GM18511 (cell line): ENCODE data around the gene IFITM1.

ENCODE experiments used
- ATAC-seq: cut with Tn5 transposase; IDR thresholded peaks from one replicate; pipeline ENCODE4 v1.9.1; 2021; ENCODE audit warnings: mild to moderate bottlenecking, moderate library complexity; ENCODE audit not compliant: unreplicated experiment

IFITM1 gene

DNA sequence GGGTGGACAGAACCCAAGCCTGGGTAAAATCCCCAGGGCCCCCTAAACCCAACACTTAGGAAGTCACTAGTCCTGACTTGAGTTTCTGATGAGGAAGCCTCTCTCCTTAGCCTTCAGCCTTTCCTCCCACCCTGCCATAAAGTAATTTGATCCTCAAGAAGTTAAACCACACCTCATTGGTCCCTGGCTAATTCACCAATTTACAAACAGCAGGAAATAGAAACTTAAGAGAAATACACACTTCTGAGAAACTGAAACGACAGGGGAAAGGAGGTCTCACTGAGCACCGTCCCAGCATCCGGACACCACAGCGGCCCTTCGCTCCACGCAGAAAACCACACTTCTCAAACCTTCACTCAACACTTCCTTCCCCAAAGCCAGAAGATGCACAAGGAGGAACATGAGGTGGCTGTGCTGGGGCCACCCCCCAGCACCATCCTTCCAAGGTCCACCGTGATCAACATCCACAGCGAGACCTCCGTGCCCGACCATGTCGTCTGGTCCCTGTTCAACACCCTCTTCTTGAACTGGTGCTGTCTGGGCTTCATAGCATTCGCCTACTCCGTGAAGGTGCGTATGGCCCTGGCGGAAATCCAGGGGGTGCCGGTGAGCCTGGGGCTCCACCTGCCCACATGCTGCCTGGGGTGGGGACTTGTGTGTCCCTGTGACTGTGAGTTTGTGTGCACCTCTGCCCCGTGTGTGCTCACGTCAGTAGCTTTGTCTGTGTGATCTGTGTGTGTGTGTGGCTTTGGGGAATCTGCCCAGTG is at the start of gene IFITM1:
IFITM1 (plus strand) TSS at position 254 of the 767 bp plus-strand sequence; CDS start at position 385, 131 bp downstream.
- ATAC-seq, result peak; percentile 40

DNA sequence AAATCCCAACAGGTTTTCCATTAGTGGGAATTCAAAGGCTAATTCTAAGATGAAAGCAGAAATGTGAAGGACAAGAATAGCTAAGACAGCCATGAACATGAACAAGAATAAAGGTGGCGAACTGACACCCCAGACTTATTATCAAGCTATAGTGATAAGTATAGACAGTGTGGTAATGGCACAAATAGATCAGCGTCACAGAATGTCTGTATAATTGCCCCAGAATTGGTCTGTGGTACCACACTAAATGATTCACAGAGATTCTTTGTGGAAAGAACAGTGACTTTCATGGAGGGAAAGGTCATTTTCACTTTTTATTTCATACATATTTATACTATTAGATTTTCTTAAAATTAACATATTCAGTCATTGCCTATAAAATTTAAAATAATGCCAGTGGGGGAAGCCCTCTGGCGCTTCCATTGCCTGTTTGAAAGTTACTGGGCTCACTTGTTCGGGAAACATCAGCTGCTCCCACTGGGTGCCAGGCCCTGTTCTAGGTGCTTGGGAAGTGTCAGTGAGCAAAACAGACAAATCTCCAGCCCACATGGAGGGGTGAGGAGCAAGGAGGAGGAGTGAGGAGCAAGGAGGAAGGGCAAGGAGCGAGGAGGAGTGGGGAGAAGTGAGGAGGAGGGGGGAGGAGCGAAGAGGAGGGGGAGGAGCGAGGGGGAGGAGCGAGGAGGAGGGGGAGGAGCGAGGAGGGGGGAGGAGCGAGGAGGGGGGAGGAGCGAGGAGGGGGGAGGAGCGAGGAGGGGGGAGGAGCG is 47.0 kb upstream of the IFITM1 start:
- ATAC-seq, result no peak

DNA sequence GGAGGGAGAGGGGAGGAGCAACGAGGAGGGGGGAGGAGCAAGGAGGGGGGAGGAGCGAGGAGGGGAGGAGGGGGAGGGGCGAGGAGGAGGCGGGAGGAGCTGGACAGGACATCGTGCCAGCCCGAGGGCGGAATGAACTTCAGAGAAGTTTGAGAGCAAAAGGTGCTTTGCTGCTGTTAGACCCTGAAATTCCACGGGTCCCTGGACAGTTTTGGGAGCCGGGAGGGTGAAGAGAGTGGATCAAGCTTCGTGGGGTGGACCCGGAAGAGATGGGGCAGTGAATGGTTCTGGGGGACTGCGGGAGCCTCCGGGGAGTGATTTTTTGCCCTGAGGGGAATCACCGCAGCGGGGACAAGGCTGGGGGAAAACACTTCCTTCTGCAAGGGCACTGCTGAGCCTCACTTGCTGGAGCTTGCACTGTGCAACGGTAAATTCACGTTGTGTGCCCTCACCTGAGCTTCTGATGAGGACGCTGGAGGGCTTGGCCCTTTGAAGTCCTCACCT is 46.3 kb upstream of the IFITM1 start:
- ATAC-seq, result no peak

DNA sequence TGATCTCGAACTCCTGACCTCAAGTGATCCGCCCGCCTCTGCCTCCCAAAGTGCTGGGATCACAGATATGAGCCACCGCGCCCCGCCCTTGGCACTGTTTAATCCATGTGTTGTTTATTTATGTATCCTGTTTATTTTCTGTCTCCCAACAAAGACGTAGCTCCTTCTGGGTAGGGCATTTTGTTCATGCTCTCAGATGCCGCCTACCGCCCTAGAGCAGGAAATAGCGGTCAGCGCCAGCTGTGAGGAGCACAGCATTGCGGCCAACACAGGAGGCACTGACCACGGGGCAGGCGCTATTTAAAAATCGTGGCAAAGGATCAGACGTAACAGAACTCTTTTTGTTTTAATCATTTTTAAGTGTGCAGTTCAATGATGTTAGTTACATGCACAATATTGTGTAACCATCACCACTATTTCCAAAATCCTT is 45.1 kb upstream of the IFITM1 start:
- ATAC-seq, result peak; percentile 62

DNA sequence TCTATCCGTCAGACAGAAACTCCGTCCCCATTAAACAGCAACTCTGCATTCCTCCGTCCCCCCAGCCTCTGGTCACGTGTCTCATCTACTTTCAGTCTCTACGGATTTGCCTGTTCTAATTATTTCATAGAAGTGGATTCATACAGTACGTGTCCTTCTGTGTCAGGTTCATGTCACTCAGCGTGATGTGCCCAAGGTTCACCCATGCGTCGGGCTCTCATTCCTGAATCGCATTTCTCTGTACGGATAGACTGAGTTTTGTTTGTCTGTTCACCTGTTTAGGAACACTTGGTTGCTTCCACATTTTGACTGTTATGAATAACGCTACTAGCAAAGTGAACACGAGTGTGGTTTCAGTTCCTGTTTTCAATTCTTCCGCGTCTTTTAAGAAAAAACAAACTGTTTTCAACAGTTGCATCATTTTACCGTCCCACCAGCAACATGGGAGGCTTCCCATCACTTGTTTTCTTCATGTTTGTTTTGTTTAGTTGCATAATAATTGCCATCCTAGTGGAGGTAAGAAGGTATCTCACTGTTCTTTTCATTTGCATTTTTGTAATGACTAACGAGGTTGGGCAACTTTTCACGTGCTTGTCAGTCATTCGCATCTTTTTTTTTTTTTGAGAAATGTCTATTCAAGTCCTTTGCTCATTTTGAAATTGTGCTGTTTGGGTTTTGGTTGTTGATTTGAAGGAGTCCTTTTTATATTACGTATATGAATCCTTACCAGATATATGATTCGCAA is 44.5 kb upstream of the IFITM1 start:
- ATAC-seq, result peak; percentile 83

DNA sequence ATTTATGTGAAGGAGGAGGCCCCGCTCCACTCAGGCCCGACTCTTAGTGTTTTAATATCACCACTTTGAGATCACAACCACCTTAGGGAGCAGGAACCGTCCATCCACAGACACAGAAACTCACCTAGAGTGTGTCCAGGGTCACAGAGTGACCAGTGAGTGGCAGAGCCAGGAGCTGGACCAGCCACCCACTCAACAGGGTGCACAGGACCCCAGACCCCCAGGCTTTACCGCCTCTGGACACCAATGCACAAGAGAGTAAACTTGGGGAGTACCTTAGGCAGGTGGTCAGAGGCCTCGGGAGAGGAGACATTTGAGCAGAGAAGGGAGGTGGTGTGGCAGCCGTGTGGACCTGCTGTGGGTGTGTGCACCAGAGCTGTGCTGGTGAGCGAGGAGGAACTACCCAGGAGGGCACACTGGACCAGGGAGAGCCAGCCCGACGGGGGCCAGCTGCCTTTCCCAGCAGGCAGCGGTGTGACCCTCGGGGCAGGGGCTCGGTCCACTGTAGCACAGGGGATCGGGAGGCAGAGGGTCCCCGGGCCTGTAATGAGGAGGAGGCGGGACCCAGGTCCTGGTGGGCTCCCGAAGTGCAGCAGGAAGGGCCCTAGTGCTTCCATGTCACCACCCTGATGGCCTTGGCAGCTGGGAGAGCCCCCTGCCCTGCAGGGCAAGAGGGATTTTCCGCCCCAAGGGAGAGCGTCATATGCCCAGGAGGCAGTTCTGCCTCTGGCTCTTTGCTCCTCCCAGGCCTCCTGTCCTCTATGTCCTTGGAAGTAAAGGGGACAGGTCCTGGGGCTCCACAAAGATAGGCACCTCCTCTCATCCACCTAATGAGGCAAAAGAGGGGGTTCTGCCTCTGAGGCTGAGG is 43.2 kb upstream of the IFITM1 start:
- no peak for ATAC-seq

DNA sequence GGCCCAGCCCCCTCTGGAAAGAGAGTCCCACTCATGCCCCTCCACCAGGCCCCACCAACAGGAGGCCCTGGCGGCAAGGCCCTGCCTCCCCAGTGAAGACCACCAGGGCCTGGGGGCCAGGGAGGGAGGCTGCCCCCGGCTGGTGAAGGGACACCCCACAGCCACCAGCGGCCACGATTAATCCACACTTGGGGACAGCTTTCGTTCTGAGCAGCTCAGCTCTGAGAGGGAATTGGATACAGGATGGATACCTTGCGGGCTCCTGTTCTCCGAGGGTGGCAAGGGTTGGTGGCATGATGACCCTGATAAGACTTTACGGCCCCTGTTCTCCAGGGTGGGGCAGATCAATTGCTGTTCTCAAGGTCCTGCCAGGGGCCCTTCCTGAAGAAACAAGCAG is 42.5 kb upstream of the IFITM1 start:
- no peak for ATAC-seq

DNA sequence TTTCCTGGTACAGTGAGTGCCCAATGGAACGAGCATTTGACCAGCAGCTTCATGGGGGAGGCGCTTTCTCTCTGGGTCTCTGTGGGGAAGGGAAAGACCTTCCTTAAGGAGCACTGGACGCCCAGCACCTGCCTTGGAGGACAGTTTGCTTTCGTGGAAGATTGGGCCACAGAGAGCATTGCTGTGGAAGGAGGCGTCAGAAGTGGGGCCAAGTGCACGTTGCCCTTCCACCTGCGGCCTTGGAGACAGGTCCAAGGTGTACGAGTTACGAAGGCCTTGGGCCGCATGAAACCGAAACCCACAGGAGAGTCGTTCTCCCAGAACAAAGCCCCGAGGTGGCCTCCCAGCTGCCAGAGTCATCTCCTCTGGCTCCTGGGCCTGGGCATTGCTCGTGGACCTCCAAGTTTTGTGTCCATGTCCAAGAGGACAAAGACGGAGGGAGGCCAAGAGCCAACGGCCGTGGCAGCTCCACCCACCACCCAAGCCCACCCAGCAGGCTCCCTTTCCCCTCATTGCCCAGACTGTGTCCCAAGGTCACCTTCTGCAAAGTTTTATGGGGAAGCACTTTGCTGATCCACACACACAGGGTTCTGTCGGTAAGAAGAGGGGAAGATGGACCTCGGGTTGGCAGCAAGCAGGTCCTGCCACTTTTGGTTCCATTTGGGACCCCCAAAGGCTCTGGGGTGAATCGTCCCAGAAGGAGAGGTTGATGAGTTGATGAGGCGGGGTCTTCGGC is 41.5 kb upstream of the IFITM1 start:
- no peak for ATAC-seq

DNA sequence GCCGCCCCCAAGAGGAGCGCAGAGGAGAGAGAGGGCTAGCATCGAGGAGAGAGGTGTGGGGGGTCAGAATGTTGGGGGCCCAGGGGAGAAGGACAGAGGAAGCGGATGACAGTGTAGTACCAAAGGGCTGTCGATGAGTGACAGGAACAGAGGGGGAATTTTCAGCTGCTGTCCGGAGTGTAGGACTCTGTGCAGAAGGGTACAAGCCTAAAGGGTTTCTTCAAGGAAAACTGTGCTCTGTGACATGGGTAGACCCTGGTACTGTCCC is 41.0 kb upstream of the IFITM1 start:
- no peak for ATAC-seq

DNA sequence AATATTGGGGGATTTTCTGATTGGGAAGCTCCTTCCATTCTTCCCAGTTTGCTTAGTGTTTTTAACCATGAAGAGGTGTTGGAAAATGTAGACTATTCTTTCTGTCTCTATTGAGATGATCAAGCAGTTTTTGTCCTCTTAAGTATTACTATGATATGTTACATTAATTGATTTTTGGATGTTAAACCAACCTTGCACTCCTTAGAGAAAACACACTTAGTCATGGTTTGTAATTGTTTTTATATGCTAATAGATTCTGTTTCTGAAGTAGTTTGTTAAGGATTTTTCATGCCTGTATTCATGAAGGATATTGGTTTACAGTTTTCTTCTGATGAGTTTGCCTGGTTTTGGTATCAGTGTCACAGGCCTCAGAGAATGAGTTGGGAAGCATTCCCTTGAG is 37.6 kb upstream of the IFITM1 start:
- no peak for ATAC-seq

DNA sequence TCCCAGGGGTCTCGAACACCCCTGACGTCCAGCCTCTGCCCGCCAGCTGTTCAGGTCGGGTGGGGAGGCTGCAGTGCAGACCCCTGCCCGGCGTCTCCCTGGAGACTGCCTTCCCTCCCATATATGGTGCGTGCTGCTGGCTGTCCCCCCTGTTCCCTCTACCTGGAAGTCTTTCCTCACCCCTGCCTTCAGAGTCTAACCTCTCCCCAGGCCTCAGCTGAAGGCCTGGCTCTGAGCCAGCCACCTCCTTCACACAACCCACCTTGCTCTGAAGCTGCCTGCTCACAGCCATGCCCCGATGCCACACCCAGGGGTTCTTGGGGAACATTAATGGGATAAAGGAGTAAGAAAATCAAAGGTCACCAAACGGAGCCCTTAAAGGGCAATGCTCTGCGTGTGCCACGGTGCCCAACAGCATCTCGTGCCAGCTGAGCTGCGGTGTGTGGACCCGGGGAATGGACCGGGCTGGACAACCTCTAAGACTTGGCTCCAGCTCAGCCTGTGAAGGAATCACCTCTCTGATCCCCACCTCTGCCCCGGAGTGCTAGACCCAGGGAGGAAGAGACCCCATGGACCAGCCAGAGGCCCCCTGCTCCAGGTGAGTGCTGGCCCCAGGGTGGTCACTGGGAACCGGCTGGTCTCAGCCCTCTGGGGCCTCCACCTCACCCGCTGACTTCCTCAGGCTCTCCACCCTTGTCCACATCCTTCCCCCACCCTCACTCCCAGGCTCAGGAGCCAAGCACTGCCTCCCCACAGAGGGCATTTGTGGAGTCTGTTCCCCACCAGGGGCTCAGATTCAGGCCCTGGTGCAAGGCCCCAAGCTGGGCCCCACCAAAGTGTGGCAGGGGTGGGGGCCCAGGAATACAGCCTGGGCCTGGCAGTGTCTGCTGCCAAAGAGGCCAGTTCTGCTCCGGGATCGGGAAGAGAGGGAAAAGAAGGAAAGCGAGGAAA is 35.6 kb upstream of the IFITM1 start, which contains the start of gene NLRP6:
NLRP6 (plus strand) TSS at position 407 of the 951 bp plus-strand sequence; CDS start at position 570, 163 bp downstream.
- ATAC-seq, result no peak

DNA sequence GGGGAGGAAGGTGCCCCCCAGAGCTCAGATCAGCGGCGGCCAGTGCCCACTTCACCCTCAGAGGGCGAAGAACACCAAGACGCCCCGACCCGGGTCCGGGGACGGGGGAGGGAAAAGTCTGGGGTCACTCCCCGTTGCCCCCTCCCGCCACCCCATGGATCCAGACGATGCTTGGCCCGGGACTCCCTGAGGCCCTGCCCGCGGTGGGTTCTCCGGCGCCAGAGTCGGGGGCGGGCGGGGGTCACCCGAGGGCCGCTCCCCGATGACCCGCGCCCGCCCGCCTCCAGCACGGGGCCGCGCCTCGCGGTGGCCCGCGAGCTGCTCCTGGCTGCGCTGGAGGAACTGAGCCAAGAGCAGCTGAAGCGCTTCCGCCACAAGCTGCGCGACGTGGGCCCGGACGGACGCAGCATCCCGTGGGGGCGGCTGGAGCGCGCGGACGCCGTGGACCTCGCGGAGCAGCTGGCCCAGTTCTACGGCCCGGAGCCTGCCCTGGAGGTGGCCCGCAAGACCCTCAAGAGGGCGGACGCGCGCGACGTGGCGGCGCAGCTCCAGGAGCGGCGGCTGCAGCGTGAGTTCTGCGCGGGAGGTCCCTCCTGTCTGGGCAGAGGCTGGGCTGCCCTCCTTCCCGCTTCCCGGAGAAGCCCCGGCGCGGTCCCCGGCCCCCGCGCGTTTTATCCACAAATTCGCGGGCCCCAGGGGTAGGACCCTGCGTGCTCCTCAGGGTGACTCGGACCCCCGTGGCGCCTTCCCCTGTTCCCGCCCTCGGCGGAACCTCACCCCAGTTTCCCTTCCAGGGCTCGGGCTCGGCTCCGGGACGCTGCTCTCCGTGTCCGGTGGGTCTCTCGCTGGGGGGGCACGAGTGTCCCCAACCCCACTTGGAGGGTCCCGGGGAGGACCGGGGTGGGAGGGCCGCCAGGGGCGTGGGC is 34.5 kb upstream of the IFITM1 start:
- no peak for ATAC-seq

DNA sequence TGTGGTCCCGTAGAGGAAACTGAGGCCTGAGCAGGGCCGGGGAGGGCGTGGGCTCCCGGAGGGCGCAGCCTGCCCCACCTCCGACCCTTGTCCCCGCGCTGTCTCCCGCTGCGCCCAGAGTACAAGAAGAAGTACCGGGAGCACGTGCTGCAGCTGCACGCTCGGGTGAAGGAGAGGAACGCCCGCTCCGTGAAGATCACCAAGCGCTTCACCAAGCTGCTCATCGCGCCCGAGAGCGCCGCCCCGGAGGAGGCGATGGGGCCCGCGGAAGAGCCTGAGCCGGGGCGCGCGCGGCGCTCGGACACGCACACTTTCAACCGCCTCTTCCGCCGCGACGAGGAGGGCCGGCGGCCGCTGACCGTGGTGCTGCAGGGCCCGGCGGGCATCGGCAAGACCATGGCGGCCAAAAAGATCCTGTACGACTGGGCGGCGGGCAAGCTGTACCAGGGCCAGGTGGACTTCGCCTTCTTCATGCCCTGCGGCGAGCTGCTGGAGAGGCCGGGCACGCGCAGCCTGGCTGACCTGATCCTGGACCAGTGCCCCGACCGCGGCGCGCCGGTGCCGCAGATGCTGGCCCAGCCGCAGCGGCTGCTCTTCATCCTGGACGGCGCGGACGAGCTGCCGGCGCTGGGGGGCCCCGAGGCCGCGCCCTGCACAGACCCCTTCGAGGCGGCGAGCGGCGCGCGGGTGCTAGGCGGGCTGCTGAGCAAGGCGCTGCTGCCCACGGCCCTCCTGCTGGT is 33.7 kb upstream of the IFITM1 start:
- no peak for ATAC-seq

DNA sequence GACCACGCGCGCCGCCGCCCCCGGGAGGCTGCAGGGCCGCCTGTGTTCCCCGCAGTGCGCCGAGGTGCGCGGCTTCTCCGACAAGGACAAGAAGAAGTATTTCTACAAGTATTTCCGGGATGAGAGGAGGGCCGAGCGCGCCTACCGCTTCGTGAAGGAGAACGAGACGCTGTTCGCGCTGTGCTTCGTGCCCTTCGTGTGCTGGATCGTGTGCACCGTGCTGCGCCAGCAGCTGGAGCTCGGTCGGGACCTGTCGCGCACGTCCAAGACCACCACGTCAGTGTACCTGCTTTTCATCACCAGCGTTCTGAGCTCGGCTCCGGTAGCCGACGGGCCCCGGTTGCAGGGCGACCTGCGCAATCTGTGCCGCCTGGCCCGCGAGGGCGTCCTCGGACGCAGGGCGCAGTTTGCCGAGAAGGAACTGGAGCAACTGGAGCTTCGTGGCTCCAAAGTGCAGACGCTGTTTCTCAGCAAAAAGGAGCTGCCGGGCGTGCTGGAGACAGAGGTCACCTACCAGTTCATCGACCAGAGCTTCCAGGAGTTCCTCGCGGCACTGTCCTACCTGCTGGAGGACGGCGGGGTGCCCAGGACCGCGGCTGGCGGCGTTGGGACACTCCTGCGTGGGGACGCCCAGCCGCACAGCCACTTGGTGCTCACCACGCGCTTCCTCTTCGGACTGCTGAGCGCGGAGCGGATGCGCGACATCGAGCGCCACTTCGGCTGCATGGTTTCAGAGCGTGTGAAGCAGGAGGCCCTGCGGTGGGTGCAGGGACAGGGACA is 32.9 kb upstream of the IFITM1 start:
- no peak for ATAC-seq

DNA sequence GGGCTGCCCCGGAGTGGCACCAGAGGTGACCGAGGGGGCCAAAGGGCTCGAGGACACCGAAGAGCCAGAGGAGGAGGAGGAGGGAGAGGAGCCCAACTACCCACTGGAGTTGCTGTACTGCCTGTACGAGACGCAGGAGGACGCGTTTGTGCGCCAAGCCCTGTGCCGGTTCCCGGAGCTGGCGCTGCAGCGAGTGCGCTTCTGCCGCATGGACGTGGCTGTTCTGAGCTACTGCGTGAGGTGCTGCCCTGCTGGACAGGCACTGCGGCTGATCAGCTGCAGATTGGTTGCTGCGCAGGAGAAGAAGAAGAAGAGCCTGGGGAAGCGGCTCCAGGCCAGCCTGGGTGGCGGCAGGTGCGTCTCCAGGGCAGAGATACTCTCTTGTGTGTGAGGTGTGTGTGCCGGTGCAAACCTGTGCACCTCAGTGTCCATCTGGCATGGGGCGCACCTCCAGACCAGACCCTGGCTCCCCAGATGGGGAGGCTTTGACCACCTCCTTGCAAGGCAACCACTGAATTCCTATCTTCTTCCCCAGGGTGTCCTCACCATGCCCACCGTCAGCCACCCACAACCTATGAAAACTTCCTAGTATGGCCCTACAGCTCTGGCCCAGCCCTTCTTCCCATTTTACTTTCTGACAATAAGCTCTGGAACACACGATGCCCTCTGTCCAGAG is 32.2 kb upstream of the IFITM1 start:
- no peak for ATAC-seq

DNA sequence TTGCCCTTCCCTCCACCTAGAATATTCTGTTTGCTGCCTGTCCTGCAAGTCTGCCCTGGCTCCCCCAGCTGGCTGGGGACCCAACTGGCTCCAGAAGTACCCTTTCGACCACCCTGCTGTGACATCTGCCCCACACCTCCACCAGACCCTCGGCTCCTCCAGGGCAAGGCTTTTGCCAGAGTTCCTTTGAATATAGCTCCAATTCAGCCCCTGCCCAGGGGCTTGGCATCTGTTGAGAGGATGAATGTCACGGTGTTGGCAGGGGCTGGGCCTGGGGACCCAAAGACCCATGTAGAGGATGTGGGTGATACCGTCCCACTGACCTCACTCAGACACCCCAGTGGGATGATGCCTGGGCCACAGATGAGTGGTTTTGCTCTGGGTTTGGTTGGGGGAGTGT is 31.7 kb upstream of the IFITM1 start:
- no peak for ATAC-seq
